ENCODE measurements around the gene GABRE. TPM values are rescaled to one million over a fixed set of nuclear protein-coding genes. Genes with fewer than 3 reads are reported as not detected.

The GABRE gene
- total RNA-seq, 1 donor, result 33.3 TPM

GRCh38 chrX:151996347-151996746 lies 21.9 kb upstream of the GABRE start:
- Histone ChIP-seq H3K4me1 (ENCODE audit: insufficient read depth, low read length) (no peaks in the 10 kb centered on the region), H3K4me2 (ENCODE audit: insufficient read depth, low read length) (no peak overlapping the region), H3K9me3 (ENCODE audit: low read depth, low read length) (no peaks in the 10 kb centered on the region), H3K4me3 (ENCODE audit: insufficient read depth, low read length) (no peak overlapping the region), H3K79me2 (ENCODE audit: insufficient read depth, low read length) (no peaks in the 10 kb centered on the region), H3K27ac (ENCODE audit: low read depth, low read length) (no peak overlapping the region), H4K20me1 (ENCODE audit: insufficient read depth, low read length) (no peaks in the 10 kb centered on the region), H3K27me3 (ENCODE audit: insufficient read depth, low read length) (no peaks in the 10 kb centered on the region), H2AFZ (ENCODE audit: low read length) (no peak overlapping the region), H3K36me3 (ENCODE audit: insufficient read depth, low read length) (no peaks in the 10 kb centered on the region)
- no peak for DNase-seq (ENCODE audit: insufficient read length, low spot score, missing footprints)
- no peak for TF ChIP-seq CTCF (IDR thresholded peaks at IDR 0.05; ENCODE audit: extremely low read depth, low read depth, low read length)

- no peaks in the 10 kb centered on the region for H3K27me3 ChIP-seq (ENCODE audit: insufficient read depth, low read length)
- H3K79me2 ChIP-seq (ENCODE audit: insufficient read depth, low read length), result no peaks in the 10 kb centered on the region
- H3K36me3 ChIP-seq (ENCODE audit: insufficient read depth, low read length), result no peaks in the 10 kb centered on the region
- H3K9me3 ChIP-seq (ENCODE audit: low read depth, low read length), result no peaks in the 10 kb centered on the region
- no peaks in the 10 kb centered on the region for H3K4me1 ChIP-seq (ENCODE audit: insufficient read depth, low read length)
- H3K4me3 ChIP-seq (ENCODE audit: insufficient read depth, low read length), result no peak overlapping the region
- no peak overlapping the region for H2AFZ ChIP-seq (ENCODE audit: low read length)
- no peak for DNase-seq (ENCODE audit: insufficient read length, low spot score, missing footprints)
- no peak for TF ChIP-seq CTCF (IDR thresholded peaks at IDR 0.05; ENCODE audit: extremely low read depth, low read depth, low read length)
- no peak overlapping the region for H3K4me2 ChIP-seq (ENCODE audit: insufficient read depth, low read length)
- no peaks in the 10 kb centered on the region for H4K20me1 ChIP-seq (ENCODE audit: insufficient read depth, low read length)
- H3K27ac ChIP-seq (ENCODE audit: low read depth, low read length), result no peak overlapping the region
Measured at GRCh38 chrX:151994476-151994875, 20.0 kb upstream of the GABRE start.

- TF ChIP-seq CTCF (IDR thresholded peaks at IDR 0.05; ENCODE audit: extremely low read depth, low read depth, low read length), result no peak
- DNase-seq (ENCODE audit: insufficient read length, low spot score, missing footprints), result no peak
- Histone ChIP-seq H3K4me2 (ENCODE audit: insufficient read depth, low read length) (no peak overlapping the region), H3K9me3 (ENCODE audit: low read depth, low read length) (no peaks in the 10 kb centered on the region), H3K36me3 (ENCODE audit: insufficient read depth, low read length) (no peaks in the 10 kb centered on the region), H4K20me1 (ENCODE audit: insufficient read depth, low read length) (no peaks in the 10 kb centered on the region), H2AFZ (ENCODE audit: low read length) (no peak overlapping the region), H3K79me2 (ENCODE audit: insufficient read depth, low read length) (no peaks in the 10 kb centered on the region), H3K4me3 (ENCODE audit: insufficient read depth, low read length) (no peak overlapping the region), H3K4me1 (ENCODE audit: insufficient read depth, low read length) (peaks cover 25% of the 10 kb centered on the region), H3K27ac (ENCODE audit: low read depth, low read length) (no peak overlapping the region), H3K27me3 (ENCODE audit: insufficient read depth, low read length) (no peaks in the 10 kb centered on the region)
Measured at GRCh38 chrX:151988706-151989299, 14.3 kb upstream of the GABRE start.

GRCh38 chrX:151987108-151987507 lies 12.6 kb upstream of the GABRE start:
- H3K4me2 ChIP-seq (ENCODE audit: insufficient read depth, low read length), result no peak overlapping the region
- no peaks in the 10 kb centered on the region for H3K9me3 ChIP-seq (ENCODE audit: low read depth, low read length)
- H3K27ac ChIP-seq (ENCODE audit: low read depth, low read length), result no peak overlapping the region
- DNase-seq (ENCODE audit: insufficient read length, low spot score, missing footprints), result no peak
- no peaks in the 10 kb centered on the region for H3K27me3 ChIP-seq (ENCODE audit: insufficient read depth, low read length)
- no peaks in the 10 kb centered on the region for H4K20me1 ChIP-seq (ENCODE audit: insufficient read depth, low read length)
- H2AFZ ChIP-seq (ENCODE audit: low read length), result no peak overlapping the region
- H3K4me1 ChIP-seq (ENCODE audit: insufficient read depth, low read length), result peaks cover 39% of the 10 kb centered on the region
- H3K4me3 ChIP-seq (ENCODE audit: insufficient read depth, low read length), result no peak overlapping the region
- no peak for TF ChIP-seq CTCF (IDR thresholded peaks at IDR 0.05; ENCODE audit: extremely low read depth, low read depth, low read length)
- no peaks in the 10 kb centered on the region for H3K36me3 ChIP-seq (ENCODE audit: insufficient read depth, low read length)
- H3K79me2 ChIP-seq (ENCODE audit: insufficient read depth, low read length), result no peaks in the 10 kb centered on the region

Data from osteoblast (primary cell).